Airway epithelial cell (primary cell): Measurements from ENCODE around the gene TSR1. TPM values are rescaled to one million over a fixed set of nuclear protein-coding genes. Genes with fewer than 3 reads are reported as not detected.

ENCODE experiments used
- total RNA-seq: library from RNA; depleted of rRNA; stranded (reverse); fragments of >200 nt; gene quantifications from 2 replicates; pipeline ENCODE4 v1.2.3, GENCODE V29; 2015

TSR1 gene
- total RNA-seq = 62.2 and 77.6 TPM in 2 replicates

GRCh38 chr17:2336215-2336851 lies at the start of gene TSR1:
TSS of gene TSR1 (minus strand) at chr17:2336457. CDS start at chr17:2336427, 30 bp downstream.

GRCh38 chr17:2336852-2337543 lies 741 bp upstream of the TSR1 start, which contains the start of gene SGSM2:
TSS of gene SGSM2 (plus strand) at chr17:2337501. CDS start at chr17:2337689, 188 bp downstream.

GRCh38 chr17:2303204-2304188 lies 32.8 kb downstream of the TSR1 start, which contains the start of the genes SMG6 and SRR:
TSS of gene SMG6 (minus strand) at chr17:2303785. CDS start at chr17:2303720, 65 bp downstream.
TSS of gene SRR (plus strand) at chr17:2303950. CDS start at chr17:2315561, 11,611 bp downstream.

Other genes starting within 250 kb of the TSR1 start
- 19.7 and 26.0 TPM in 2 replicates for gene SMG6, start 32.7 kb downstream of the TSR1 start, total RNA-seq
- gene SRR, start 32.5 kb downstream of the TSR1 start, total RNA-seq = 13.2 and 17.8 TPM in 2 replicates
- gene SGSM2, start 1.0 kb upstream of the TSR1 start, total RNA-seq = 23.3 and 26.0 TPM in 2 replicates
- gene MNT, start 64.6 kb upstream of the TSR1 start, total RNA-seq = 8.6 and 14.8 TPM in 2 replicates
- gene METTL16, start 175.4 kb upstream of the TSR1 start, total RNA-seq = 23.1 and 52.7 TPM in 2 replicates